ENCODE data around the gene TAS1R2. TPM values are rescaled to one million over a fixed set of nuclear protein-coding genes. Genes with fewer than 3 reads are reported as not detected.

TAS1R2 gene
- total and polyA plus RNA-seq, 2 of the 13 experiments (the other 11 are each of a cell fraction or from before 2014, with no cell fraction given) = not detected

DNA sequence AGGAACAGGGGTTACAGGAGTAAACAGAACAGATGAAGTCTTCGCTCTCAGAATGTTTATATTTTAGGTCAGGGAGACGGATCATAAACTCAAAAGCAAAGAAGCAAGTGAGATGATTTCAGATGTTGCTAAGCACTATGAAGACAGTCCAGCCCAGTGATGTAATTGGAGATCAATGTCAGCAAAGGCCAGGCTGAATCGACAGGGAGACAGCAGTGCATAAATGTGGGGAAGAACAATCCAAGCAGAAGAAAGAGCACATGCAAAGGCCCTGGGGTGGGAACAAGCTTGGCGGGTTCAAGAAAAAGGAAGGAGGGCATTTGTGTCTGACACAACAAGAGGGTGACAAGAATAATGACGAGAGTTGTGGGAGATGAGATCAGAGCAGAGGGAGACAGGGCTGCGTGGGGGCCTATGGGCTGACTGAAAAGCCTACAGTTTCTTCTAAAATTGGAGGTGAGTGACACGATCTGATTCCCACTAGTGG, 47.0 kb downstream of the TAS1R2 start:
- no peaks in the 10 kb centered on the region for H3K9me3 ChIP-seq (ENCODE audit: low read length)
- no peak overlapping the region for H3K4me2 ChIP-seq (ENCODE audit: low read depth, low read length)
- no peaks in the 10 kb centered on the region for H4K20me1 ChIP-seq (ENCODE audit: insufficient read depth, low read length)
- no peak overlapping the region for H3K27ac ChIP-seq (ENCODE audit: extremely low read length, insufficient read depth, low read length)
- no peaks in the 10 kb centered on the region for H3K79me2 ChIP-seq (ENCODE audit: insufficient read depth, low read length)
- no peaks in the 10 kb centered on the region for H3K36me3 ChIP-seq (replicated peaks in 1 of 2; ENCODE audit: control insufficient read depth in 1 of 2, insufficient read depth in 2 of 2, low read length in 2 of 2)
- H3K27me3 ChIP-seq (ENCODE audit: control insufficient read depth in 1 of 2, insufficient read depth in 2 of 2, low read length in 2 of 2) = peaks cover 0 to 13% of the 10 kb centered on the region in 2 experiments; a peak in 3 of 5 replicates
- intact Hi-C loops (cut with micrococcal nuclease; ENCODE audit: unreplicated experiment) = no loop called here
- H2AFZ ChIP-seq (ENCODE audit: low read length) = no peak overlapping the region
- in situ Hi-C loops (cut with HindIII; ENCODE audit: extremely low pct_ligation_motif_present, low pct_unique_long_range_greater_than_20kb) = no loop called here
- no peak overlapping the region for H3K4me3 ChIP-seq (replicated peaks in 1 of 3; ENCODE audit: insufficient read depth in 1 of 3, low read depth in 2 of 3, low read length in 3 of 3)
- POLR2A ChIA-PET = no interaction called here
- FAIRE-seq (no peak), DNase-seq (ENCODE audit: low spot score) (no peak), ATAC-seq (no peak)
- H3K4me1 ChIP-seq (ENCODE audit: insufficient read depth, low read length) = no peaks in the 10 kb centered on the region
- CTCF ChIA-PET (ENCODE audit: low intra/inter-chr PET ratio, low total read pairs) = no interaction called here
- H3K9ac ChIP-seq (ENCODE audit: insufficient read depth, low read depth, low read length) = no peak overlapping the region
- TF ChIP-seq, protein P1, sequence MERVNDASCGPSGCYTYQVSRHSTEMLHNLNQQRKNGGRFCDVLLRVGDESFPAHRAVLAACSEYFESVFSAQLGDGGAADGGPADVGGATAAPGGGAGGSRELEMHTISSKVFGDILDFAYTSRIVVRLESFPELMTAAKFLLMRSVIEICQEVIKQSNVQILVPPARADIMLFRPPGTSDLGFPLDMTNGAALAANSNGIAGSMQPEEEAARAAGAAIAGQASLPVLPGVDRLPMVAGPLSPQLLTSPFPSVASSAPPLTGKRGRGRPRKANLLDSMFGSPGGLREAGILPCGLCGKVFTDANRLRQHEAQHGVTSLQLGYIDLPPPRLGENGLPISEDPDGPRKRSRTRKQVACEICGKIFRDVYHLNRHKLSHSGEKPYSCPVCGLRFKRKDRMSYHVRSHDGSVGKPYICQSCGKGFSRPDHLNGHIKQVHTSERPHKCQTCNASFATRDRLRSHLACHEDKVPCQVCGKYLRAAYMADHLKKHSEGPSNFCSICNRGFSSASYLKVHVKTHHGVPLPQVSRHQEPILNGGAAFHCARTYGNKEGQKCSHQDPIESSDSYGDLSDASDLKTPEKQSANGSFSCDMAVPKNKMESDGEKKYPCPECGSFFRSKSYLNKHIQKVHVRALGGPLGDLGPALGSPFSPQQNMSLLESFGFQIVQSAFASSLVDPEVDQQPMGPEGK (CRISPR knock-in tag; IDR thresholded peaks at IDR 0.05) = no peak
- no peak for TF ChIP-seq ZNF17 (CRISPR knock-in tag; IDR thresholded peaks at IDR 0.05)
- no peak for TF ChIP-seq ZNF562 (CRISPR knock-in tag; IDR thresholded peaks at IDR 0.05; ENCODE audit: borderline replicate concordance)
- TF ChIP-seq THAP11 (CRISPR knock-in tag; IDR thresholded peaks at IDR 0.05) = no peak
- TF ChIP-seq, protein P2, sequence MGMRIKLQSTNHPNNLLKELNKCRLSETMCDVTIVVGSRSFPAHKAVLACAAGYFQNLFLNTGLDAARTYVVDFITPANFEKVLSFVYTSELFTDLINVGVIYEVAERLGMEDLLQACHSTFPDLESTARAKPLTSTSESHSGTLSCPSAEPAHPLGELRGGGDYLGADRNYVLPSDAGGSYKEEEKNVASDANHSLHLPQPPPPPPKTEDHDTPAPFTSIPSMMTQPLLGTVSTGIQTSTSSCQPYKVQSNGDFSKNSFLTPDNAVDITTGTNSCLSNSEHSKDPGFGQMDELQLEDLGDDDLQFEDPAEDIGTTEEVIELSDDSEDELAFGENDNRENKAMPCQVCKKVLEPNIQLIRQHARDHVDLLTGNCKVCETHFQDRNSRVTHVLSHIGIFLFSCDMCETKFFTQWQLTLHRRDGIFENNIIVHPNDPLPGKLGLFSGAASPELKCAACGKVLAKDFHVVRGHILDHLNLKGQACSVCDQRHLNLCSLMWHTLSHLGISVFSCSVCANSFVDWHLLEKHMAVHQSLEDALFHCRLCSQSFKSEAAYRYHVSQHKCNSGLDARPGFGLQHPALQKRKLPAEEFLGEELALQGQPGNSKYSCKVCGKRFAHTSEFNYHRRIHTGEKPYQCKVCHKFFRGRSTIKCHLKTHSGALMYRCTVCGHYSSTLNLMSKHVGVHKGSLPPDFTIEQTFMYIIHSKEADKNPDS (CRISPR knock-in tag; IDR thresholded peaks at IDR 0.05) = no peak
- TF ChIP-seq ISL2 (CRISPR knock-in tag; IDR thresholded peaks at IDR 0.05) = no peak
- no peak for TF ChIP-seq GABPB1 (CRISPR knock-in tag; IDR thresholded peaks at IDR 0.05)
- no peak for TF ChIP-seq SP140L (CRISPR knock-in tag; IDR thresholded peaks at IDR 0.05; ENCODE audit: borderline replicate concordance)
- TF ChIP-seq, protein P3, sequence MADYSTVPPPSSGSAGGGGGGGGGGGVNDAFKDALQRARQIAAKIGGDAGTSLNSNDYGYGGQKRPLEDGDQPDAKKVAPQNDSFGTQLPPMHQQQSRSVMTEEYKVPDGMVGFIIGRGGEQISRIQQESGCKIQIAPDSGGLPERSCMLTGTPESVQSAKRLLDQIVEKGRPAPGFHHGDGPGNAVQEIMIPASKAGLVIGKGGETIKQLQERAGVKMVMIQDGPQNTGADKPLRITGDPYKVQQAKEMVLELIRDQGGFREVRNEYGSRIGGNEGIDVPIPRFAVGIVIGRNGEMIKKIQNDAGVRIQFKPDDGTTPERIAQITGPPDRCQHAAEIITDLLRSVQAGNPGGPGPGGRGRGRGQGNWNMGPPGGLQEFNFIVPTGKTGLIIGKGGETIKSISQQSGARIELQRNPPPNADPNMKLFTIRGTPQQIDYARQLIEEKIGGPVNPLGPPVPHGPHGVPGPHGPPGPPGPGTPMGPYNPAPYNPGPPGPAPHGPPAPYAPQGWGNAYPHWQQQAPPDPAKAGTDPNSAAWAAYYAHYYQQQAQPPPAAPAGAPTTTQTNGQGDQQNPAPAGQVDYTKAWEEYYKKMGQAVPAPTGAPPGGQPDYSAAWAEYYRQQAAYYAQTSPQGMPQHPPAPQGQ (CRISPR knock-in tag; IDR thresholded peaks at IDR 0.05; ENCODE audit: borderline replicate concordance) = no peak
- TF ChIP-seq, protein P4, sequence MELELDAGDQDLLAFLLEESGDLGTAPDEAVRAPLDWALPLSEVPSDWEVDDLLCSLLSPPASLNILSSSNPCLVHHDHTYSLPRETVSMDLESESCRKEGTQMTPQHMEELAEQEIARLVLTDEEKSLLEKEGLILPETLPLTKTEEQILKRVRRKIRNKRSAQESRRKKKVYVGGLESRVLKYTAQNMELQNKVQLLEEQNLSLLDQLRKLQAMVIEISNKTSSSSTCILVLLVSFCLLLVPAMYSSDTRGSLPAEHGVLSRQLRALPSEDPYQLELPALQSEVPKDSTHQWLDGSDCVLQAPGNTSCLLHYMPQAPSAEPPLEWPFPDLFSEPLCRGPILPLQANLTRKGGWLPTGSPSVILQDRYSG (CRISPR knock-in tag; IDR thresholded peaks at IDR 0.05) = no peak
- no peak for TF ChIP-seq ZNF724P (CRISPR knock-in tag; IDR thresholded peaks at IDR 0.05; ENCODE audit: borderline replicate concordance)
- no peak for TF ChIP-seq ZNF451 (CRISPR knock-in tag; IDR thresholded peaks at IDR 0.05)
- TF ChIP-seq CHD4 (IDR thresholded peaks at IDR 0.05; ENCODE audit: borderline replicate concordance, low read length) = no peak
- WGBS (ENCODE audit: low lambda C conversion rate) = 7% methylated on average over 7 of the region's 7 CpGs
- BruUV-seq (replicated peaks) = no TSS peak

All from HepG2 (cell line).